Pulmonary artery endothelial cell (primary cell): ENCODE data around the gene LRP1. TPM values are rescaled to one million over a fixed set of nuclear protein-coding genes. Genes with fewer than 3 reads are reported as not detected.

Source experiments
- DNase-seq: peaks from one replicate; pipeline ENCODE4 v3.0.0-alpha.2; 2011; ENCODE audit warnings: low read depth, low spot score
- total RNA-seq: library from RNA; depleted of rRNA; stranded (reverse); fragments of >200 nt; gene quantifications from 2 replicates; pipeline ENCODE4 v1.2.3, GENCODE V29; 2014

The LRP1 gene
- total RNA-seq: 4.6 and 5.9 TPM in 2 replicates

DNA sequence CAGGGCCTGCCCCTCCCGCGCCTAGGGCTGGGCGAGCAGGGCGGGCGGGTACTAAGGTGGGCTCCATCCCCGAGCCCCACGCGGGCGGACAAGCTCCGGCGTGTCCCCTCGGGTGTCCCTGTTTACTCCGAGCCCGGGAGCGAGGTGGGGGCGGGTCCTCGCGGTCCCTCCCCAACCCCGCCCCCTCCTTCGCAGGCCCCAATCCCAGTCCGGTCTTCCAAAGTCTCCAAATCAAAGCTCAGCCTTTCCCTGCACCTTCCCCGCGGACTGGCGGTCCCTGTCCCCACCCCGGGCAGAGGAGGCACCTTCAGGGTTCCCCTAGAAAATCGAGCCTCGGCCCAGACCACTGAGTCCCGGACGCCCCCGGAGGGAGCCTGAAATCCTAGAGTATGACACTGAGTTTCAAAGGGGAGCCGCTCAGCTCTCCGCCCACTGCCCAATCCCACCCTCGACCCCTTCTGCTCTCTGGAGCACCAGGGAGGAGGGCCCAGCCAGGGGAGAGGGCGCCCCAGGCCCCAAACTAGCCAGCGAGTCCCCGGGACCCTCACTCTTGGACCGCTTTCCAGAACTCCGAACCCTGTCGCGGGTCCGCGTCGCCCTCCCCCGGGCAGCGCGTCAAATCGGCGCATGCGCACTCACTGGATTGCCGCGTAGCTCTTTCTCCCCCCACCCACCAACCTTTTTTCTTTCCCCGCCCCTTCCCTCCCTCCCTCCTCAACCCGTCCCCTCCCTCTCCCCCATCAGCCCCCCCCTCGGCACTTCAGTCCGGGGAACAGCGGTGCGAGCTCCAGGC, at the start of gene LRP1:
TSS of gene LRP1 (plus strand) at position 758 of the 793 bp plus-strand sequence. CDS start 482 bp downstream, outside the sequence.
- no peak for DNase-seq

DNA sequence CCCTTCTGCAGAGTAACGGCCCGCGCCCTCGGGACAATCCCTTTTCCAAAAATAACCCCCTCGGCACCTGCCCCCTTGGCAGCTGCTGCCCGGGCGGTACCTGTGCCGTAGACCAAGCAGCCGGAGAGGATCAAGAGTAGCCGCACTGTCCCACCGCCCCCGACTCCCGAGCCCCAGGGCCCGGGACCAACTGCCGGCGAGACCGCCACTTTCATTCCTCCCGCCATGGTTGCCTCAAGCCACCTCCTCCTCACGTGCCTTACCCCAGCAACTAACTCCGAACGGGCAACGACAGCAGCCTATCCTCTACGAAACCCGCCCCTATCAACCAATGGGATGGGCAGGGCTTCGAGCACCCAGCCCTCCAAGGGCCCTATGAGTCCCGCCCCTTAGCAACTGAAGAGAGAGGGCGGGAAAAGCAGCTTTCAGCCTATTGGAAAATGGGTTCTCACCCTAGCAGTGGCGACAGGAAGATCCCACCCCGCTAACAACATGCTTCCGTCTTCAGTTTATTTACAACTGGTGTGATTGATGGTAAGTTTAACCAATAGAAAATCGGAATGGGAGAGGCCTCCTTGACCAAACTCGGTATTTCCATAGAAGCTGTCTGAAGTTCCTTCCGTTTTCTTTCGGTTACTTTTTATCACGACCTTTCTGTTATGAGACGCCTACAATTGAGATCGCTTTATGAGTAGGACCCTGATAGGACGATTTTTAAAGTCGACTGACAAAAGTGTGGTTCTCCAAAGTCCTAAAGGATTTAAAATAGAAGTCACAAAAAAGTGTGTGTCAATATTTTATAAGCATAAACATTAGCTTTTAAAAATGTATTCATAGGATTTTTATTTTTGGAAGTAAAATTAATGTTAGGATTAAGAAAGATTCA, 49.5 kb upstream of the LRP1 start, which contains the start of gene NEMP1:
TSS of gene NEMP1 (minus strand) at position 273 of the 886 bp plus-strand sequence. CDS start at position 227, 46 bp downstream.
- peak; percentile 100 for DNase-seq

DNA sequence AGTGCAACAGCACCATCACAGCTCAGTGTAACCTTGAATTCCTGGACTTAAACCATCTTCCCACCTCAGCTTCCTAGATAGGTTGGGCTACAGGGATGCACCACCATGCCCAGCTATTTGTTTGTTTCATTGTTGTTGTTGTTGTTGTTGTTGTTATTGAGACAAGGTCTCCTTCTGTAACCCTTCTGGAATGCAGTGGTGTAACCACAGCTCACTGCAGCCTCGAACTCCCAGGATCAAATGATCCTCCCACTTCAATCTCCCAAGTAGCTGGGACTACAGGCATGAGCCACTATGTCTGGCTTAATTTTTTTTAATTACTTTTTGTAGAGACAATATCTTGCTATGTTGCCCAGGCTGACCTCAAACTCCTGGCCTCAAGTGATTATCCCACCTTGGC, 48.5 kb upstream of the LRP1 start:
- no peak for DNase-seq

DNA sequence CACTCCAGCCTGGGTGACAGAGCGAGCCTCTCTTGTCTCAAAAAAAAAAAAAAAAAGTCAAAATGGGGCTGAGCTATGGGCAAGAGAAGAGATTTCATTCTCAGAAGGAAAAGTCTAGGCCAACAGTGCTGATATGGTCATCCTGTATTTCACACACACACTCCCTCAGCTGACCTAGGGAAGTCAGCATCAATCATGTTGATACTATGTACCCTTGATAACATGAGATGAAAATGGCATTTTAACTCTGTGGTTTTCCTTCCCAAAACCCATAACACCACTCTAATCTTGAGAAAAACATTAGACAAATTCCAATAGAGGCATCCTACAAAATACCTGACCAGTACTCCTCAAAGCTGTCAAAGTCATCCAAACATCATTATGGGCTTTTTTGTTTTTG, 47.4 kb upstream of the LRP1 start:
- no peak for DNase-seq

DNA sequence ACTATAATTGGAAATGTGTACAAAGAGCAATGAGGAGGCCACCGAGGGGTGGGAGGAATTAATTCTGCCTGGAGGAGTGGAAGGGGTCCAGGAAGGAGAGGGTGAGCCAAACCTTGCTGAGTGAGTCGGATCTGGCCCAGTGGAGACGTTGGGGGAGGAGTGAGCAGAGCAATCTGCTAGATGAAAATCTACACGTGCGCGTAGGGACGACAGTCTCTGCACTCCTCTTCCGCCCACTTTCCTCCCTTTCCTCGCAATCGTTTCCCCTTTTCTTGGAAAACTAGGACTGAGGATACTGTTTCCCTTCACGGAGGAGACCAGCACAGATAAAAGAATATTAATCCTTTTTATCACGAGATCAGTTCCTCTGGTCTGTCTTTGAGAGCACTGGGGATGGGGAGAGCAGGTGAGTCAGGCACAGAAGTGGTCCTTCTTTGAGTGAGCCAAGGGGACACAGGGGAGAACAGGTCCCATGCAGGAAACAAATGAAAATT, 42.2 kb upstream of the LRP1 start:
- no peak for DNase-seq

DNA sequence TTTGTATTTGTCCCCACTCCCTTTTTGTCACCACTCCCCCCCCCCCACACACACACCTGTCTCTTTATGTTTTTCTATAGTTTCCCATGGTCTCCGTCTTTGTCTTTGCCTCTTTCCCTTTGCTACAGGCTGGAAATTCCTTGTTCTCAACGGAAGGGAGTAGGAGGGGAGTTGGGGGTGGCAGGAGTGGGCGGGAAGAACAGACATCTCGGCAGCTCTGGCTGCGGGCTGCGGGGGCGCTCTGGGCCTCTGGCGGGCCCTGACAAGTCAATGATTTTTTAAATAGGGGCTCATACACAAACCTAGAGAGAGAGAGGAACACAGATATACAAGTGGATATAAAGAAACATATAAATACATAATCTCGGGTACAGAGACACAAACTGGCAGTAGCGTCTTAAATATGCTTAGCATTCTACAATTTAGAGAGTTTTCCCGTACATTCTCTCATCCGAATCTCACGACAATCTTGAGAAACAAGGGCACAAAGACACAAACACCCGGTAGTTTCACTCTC, 41.7 kb upstream of the LRP1 start:
- no peak for DNase-seq

DNA sequence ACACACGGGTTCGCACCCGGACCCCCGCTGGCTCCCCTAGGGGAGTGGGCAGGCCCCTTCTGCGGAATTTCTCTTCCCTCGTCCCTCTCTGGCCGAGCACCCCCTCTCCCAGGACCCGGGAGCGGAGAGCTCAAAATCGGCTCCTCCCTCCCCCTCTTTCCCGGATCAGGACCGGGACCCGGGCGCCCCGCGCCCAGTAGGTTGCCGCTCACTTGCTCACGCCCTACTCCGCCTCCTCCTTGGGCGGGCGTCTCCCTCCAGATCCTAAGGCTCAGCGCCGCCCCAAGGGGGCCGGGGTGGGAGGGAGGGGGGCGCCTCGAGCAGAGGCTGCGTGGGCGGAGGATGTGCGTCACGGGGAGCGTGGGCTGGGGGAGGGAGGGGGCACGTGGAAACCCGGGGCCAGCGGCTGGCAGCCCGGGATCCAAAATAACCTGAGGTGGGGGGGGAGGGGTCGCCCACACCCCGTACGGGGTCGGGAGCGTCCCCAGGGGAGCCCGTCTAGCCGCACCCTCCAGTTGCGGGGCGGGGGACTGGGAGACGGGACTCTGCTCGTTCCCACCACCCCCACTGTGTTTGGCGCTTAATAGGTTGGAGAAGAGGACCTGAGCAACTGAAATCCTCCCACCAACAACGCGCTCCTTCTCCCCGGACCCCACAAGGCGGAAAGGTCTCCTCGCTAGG, 41.1 kb upstream of the LRP1 start:
- no peak for DNase-seq

DNA sequence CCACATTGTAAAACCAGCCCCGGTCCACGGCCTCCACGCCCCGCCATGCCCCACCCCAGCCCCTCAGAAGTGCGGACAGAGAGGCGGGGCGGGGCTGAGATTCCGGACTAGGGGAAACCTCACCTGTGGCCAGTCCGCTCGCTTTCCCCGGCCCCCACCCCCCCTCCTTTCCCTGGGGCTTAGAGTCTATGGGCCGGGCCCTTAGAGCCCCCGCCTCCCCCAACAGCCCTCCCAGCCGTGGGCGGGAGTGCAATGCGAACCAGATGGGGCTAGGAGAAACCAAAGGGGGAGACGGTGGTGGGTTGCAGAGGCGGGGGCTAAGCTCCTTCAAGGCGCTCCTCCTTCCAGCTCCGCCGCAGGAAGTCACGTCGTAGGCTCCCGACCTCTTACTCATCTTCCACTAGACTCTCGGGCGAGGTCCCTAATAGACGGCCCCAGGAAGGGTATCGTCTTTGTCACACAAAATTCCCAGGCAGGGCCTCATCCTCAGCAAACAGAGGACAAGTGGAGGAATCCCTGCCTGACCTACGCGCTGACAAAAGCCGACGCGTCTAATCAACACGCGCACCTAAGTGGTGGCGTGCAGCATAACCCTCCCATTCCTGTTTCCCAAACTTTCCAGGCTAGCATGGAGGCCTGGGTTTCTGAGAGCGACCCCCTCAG, 40.5 kb upstream of the LRP1 start:
- DNase-seq: no peak

DNA sequence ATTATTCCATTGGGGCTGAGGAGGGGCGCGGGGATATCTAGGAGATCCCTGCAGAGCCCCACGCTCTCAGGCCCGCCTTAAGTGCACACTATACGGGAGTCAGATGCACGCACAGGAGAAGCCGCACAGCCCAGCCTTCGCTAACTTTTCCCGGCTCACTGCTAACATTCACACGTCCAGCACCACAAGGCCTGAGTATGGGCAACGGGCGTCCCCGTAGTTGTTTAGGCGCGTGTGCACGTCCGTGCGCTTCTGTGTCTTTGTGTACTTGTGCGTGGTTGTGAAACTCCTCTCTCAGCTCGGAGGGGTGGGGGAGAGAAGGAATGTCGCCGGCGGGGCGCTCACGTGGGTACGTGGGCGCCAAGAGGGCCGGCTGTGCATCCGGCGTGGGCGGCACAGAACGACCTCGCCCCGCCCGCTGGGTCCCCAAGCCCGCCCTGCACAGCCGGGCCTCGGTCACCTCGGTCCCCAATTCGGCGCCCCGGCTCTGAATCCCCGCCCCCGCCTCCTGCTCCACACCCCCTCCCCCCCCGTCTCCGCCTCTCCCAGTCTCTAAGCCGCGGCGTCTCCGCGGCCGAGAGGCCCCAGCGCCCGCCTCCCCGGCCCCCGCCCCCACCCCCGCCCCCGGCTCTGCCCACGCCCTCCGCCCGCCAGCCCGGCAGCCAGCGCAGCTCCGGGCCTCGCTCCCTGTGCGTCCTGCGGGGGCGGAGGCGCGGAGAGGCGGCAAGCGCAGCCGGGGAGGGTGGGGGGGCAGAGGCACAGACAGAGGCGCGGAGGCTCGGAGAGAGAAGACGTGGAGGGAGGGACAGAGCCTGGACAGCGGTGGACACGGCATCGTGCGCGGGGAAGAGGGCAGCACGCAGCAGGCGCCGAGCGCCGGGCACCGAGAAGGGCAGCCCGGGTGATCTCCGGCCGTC, 39.7 kb upstream of the LRP1 start, which contains the start of gene NAB2:
TSS of gene NAB2 (plus strand) at position 761 of the 917 bp plus-strand sequence. CDS start 158 bp downstream, outside the sequence.
- DNase-seq: no peak

DNA sequence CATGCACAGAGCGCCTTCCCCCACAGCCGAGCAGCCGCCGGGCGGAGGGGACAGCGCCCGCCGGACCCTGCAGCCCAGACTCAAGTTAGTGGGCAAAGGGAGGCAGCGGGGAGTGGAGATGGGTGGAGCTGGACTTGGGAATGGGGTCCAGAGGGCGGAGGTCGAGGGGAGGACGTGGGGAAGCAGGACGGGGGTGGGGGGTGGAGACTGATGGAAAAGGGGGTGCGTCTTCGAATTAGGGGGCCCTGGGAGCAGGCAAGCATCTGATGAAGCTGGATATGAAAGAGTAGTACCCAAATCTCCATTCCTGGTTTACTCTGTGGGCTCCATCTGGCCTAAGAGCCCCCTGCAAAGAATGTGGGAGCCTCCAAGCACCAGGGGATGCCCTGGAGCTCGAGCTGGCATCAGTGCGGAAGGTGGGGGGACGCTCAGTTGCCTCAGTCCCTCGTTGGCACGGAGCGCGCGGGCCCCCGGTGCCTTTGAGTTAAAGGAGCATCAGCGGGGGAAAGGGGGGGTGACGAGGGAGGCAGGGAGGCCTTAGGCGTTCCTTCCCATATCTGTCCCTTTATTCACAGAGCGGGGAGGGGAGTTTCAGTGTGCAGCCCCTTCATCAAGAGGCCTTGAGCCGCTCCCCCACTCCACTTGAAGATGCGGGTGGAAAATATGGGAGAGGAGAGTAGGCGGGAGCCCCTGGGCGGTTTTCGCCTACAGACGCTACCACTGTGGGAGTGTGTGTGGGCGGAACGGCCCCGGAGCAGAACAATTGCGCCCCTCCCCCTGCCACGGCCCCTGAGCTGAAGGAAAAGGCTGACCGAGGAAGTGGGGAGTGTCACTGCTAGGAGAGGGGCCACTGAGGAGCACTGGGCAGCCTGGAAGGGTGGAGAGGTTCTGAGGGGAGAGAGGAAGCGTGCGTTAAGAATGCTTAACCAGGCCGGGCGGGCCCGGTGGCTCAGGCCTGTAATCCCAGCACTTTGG, 38.7 kb upstream of the LRP1 start:
- no peak for DNase-seq

DNA sequence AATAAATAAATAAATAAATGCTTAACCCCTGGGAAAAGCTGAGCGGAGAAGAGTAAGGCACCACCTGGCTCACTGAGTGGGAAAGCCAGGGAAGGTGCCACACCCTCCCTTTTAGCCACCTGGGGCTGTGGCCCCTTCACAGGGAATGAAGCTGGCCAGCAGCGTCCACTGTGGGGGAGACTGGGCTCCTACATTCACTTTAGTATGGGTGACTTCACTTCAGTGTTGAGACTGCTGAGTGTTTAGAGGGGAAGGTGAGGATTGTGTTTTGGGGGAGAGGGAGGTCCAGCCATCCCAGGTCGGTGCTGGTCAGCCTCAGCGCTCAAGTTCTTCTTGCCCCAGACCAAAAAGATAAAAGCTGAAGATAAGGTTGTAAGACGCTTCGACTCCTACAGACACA, 37.8 kb upstream of the LRP1 start:
- no peak for DNase-seq

DNA sequence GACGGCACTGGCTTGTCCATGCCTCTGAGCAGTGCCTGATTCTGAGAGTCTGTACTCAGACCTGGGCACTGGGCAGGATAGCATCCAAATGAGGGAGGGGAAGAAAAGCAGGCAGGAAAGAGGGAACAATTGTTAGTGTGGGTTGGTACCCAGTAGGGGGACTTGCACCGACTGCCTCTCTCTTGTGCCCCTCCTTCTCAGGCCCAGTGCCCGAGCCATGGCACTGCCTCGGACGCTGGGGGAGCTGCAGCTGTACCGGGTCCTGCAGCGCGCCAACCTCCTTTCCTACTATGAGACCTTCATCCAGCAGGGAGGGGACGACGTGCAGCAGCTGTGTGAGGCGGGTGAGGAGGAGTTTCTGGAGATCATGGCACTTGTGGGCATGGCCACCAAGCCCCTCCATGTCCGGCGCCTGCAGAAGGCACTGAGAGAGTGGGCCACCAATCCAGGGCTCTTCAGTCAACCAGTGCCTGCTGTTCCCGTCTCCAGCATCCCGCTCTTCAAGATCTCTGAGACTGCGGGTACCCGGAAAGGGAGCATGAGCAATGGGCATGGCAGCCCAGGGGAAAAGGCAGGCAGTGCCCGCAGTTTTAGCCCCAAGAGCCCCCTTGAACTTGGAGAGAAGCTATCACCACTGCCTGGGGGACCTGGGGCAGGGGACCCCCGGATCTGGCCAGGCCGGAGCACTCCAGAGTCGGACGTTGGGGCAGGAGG, 37.2 kb upstream of the LRP1 start:
- DNase-seq: no peak

DNA sequence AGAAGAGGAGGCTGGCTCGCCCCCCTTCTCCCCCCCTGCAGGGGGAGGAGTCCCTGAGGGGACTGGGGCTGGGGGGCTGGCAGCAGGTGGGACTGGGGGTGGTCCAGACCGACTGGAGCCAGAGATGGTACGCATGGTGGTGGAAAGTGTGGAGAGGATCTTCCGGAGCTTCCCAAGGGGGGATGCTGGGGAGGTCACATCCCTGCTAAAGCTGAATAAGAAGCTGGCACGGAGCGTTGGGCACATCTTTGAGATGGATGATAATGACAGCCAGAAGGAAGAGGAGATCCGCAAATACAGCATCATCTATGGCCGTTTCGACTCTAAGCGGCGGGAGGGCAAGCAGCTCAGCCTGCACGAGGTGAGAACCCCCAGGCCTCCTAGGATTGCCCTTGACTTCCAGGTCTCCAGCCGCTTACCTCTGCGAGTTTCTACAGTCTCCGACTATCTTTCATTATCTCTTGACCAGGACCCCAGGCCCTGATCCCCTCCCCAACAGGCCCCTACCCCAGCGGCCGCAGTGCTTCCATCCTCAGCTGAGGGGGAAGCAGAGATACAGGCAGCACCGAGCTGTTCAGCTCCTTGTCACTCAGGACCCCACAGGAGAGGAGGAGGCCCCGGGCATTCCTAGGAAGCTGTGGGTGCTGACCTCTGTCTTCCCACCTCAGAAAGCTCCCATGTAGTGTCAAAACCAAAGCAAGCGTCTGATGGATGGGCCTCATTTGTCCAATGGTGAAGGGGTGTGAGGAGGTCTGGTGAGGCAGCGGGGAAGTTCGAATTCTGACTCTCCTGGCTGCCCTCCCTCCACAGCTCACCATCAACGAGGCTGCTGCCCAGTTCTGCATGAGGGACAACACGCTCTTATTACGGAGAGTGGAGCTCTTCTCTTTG, 36.4 kb upstream of the LRP1 start:
- no peak for DNase-seq

DNA sequence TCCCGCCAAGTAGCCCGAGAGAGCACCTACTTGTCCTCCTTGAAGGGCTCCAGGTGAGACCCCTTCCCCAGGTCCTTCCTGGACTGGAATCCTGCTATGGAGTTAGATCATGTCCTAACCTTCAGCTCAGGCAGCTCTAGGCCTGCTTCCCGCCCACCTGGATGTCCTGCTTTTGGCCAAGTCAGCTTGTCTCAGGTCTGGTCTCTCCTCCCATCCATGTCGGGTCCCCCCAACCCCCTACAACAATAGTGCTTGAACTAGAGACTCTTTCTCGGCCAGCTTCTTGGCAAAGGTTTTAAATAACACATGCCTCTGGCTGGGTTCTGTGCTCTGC, 35.8 kb upstream of the LRP1 start:
- no peak for DNase-seq

DNA sequence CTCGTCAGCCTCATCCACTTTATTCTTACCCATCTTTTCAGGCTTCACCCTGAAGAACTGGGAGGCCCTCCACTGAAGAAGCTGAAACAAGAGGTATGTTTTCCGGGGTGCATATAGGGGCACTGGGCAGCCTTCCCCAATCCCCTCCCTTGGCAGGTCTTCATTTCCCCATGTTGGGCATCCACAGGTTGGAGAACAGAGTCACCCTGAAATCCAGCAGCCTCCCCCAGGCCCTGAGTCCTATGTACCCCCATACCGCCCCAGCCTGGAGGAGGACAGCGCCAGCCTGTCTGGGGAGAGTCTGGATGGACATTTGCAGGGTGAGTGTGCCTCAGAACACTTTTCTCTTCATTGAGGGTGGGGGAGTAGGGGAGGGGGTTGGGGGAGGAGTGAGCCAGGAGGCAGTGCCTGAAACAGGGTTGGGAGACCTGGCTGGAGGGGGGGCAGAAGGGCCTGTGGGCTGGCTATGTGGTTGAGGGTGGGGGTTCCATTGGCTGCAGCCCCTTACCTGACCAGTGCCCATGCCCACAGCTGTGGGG, 35.3 kb upstream of the LRP1 start:
- no peak for DNase-seq

DNA sequence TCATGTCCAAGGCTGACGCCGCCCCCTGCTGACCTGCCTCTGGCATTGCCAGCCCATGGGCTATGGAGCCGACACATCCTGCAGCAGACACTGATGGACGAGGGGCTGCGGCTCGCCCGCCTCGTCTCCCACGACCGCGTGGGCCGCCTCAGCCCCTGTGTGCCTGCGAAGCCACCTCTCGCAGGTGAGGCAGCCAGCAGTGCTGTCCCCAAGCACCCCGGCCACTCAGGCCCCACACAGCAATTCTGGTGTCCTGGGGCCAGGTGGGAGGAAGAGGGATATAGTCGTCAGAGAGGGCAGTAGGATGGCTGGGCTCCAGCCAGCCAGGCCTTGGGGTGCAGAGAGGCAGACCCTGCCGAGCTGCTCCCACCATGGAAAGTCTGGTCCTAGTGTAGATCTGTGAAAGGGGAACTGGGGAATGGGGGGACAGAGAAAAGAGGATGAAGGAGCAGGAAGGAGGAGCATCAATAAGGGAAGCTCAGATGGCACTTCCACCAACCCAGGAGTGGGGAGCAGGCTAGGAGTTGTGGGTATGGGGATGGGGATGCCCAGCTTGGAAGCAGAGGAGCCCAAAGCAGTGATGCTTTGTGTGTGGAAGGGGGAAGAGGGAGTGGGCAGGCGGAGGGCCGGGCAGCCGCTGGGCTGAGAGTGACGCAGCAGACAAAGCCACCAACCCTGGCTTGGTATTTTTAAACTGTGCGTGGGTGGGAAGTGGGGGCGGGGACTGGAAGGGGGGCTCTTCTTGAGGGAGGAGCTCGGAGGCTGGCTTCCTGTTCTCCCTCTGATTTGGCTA, 34.7 kb upstream of the LRP1 start:
- DNase-seq: no peak
